Neural cell (in vitro differentiated cells): ENCODE results near the gene MAP4K2.

Experiments used
- EP300 ChIP-seq: fragments of 450-650 bp; conservative IDR thresholded peaks from 2 replicates; pipeline ENCODE4 v1.6.1; 2014; ENCODE audit warnings: antibody characterized with exemption, mild to moderate bottlenecking, moderate library complexity; ENCODE audit not compliant: poor library complexity, severe bottlenecking
- MXI1 ChIP-seq: fragments of 450-650 bp; conservative IDR thresholded peaks from 2 replicates; pipeline ENCODE4 v1.6.1; 2014; ENCODE audit warnings: antibody characterized with exemption, mild to moderate bottlenecking; ENCODE audit not compliant: poor library complexity, severe bottlenecking
- RAD21 ChIP-seq: fragments of 450-650 bp; conservative IDR thresholded peaks from 2 replicates; pipeline ENCODE4 v1.6.1; 2014; ENCODE audit warnings: antibody characterized with exemption, mild to moderate bottlenecking, moderate library complexity
- SMC3 ChIP-seq: fragments of 450-650 bp; conservative IDR thresholded peaks from 2 replicates; pipeline ENCODE4 v1.6.1; 2014; ENCODE audit warnings: antibody characterized with exemption, mild to moderate bottlenecking, moderate library complexity; ENCODE audit not compliant: poor library complexity
- TAF1 ChIP-seq: IDR thresholded peaks from 2 replicates; pipeline ENCODE4 v1.6.1; 2012; ENCODE audit warnings: low read depth
- TF ChIP-seq, protein P1 (sequence below): fragments of 450-650 bp; IDR thresholded peaks from 2 replicates; pipeline ENCODE4 v1.5.1; 2014; ENCODE audit warnings: antibody characterized with exemption, mild to moderate bottlenecking, moderate library complexity; ENCODE audit not compliant: poor library complexity, severe bottlenecking
- TF ChIP-seq, protein P2 (sequence below): IDR thresholded peaks from 2 replicates; pipeline ENCODE4 v1.6.1; 2012; ENCODE audit warnings: borderline replicate concordance

DNA sequence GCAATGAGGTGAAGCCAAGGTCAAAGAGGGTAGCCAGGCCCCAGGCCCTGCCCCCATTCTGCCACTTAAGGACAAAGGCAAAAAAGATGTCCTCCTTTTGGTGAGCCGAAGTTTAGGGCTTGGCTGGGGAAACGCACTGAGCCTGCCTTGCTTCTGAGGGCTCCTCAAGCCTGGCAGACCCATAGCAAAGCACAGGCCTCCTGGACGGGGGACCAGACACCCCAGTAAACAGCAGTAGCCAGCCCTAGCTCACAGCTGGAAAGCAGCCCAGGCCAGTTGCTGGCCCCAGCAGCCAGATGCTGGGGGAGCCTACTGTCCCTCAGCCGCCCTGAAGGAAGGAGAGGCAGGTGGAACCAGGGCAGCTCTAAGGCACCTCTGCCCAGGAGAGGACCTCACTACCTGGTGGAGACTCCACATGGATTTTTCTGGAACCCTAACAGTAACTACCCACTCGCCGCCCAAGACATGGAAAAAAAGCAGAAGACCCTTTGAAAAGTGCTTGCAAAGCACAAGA lies 39.4 kb downstream of the MAP4K2 start:
- TF ChIP-seq TAF1 = no peak
- TF ChIP-seq, protein P1, sequence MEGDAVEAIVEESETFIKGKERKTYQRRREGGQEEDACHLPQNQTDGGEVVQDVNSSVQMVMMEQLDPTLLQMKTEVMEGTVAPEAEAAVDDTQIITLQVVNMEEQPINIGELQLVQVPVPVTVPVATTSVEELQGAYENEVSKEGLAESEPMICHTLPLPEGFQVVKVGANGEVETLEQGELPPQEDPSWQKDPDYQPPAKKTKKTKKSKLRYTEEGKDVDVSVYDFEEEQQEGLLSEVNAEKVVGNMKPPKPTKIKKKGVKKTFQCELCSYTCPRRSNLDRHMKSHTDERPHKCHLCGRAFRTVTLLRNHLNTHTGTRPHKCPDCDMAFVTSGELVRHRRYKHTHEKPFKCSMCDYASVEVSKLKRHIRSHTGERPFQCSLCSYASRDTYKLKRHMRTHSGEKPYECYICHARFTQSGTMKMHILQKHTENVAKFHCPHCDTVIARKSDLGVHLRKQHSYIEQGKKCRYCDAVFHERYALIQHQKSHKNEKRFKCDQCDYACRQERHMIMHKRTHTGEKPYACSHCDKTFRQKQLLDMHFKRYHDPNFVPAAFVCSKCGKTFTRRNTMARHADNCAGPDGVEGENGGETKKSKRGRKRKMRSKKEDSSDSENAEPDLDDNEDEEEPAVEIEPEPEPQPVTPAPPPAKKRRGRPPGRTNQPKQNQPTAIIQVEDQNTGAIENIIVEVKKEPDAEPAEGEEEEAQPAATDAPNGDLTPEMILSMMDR = no peak
- TF ChIP-seq MXI1 = no peak
- TF ChIP-seq, protein P2, sequence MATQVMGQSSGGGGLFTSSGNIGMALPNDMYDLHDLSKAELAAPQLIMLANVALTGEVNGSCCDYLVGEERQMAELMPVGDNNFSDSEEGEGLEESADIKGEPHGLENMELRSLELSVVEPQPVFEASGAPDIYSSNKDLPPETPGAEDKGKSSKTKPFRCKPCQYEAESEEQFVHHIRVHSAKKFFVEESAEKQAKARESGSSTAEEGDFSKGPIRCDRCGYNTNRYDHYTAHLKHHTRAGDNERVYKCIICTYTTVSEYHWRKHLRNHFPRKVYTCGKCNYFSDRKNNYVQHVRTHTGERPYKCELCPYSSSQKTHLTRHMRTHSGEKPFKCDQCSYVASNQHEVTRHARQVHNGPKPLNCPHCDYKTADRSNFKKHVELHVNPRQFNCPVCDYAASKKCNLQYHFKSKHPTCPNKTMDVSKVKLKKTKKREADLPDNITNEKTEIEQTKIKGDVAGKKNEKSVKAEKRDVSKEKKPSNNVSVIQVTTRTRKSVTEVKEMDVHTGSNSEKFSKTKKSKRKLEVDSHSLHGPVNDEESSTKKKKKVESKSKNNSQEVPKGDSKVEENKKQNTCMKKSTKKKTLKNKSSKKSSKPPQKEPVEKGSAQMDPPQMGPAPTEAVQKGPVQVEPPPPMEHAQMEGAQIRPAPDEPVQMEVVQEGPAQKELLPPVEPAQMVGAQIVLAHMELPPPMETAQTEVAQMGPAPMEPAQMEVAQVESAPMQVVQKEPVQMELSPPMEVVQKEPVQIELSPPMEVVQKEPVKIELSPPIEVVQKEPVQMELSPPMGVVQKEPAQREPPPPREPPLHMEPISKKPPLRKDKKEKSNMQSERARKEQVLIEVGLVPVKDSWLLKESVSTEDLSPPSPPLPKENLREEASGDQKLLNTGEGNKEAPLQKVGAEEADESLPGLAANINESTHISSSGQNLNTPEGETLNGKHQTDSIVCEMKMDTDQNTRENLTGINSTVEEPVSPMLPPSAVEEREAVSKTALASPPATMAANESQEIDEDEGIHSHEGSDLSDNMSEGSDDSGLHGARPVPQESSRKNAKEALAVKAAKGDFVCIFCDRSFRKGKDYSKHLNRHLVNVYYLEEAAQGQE = no peak
- no peak for TF ChIP-seq EP300
- no peak for TF ChIP-seq SMC3
- no peak for TF ChIP-seq RAD21
